Transverse colon (tissue), 4 donors: ENCODE data around the gene GNAO1. TPM values are rescaled to one million over a fixed set of nuclear protein-coding genes. Genes with fewer than 3 reads are reported as not detected.

Source experiments
- DNase-seq: peaks from one replicate; pipeline ENCODE4 v3.0.0-alpha.2; 2019
- H3K27ac ChIP-seq, 4 donors: fragments of 200-600 bp; sonication (generic); 2 replicates each; pipeline ENCODE4 v1.5.1; 2016 to 2018; ENCODE audit warnings: inconsistent platforms in 4 of 4
- H3K27me3 ChIP-seq: fragments of 200-600 bp; sonication (generic); 2 replicates; pipeline ENCODE4 v1.5.1; 2017; ENCODE audit warnings: inconsistent platforms
- H3K36me3 ChIP-seq, 4 donors: fragments of 200-600 bp; sonication (generic); 2 replicates each; pipeline ENCODE4 v1.5.1; 2017 to 2019; ENCODE audit warnings: inconsistent platforms in 4 of 4
- H3K4me1 ChIP-seq, 4 donors: fragments of 200-600 bp; sonication (generic); 2 replicates each; pipeline ENCODE4 v1.5.1; 2017 to 2020; ENCODE audit warnings: inconsistent platforms in 4 of 4
- H3K4me3 ChIP-seq, 4 donors: fragments of 200-600 bp; sonication (generic); 1 replicate in 1 of 4; 2 replicates in 3 of 4; pipeline versions ENCODE4 v1.5.1 to v1.6.1; 2017 to 2019; ENCODE audit warnings: inconsistent platforms in 4 of 4
- H3K9me3 ChIP-seq, 2 donors: fragments of 200-600 bp; sonication (generic); 2 replicates each; pipeline ENCODE4 v1.5.1; 2017 to 2019; ENCODE audit warnings: inconsistent platforms in 2 of 2
- CTCF ChIP-seq, 5 experiments: fragments of 200-600 bp in 3 of 5; fragments of 450-650 bp in 2 of 5; sonication (generic) in 3 of 5; IDR thresholded peaks; 1 replicate in 2 of 5; 2 replicates in 3 of 5; pipeline ENCODE4 v1.5.1; 2016 to 2017; ENCODE audit warnings: antibody characterized with exemption in 5 of 5, inconsistent platforms in 3 of 5, mild to moderate bottlenecking in 2 of 5, moderate library complexity in 1 of 5
- EP300 ChIP-seq: sonication (generic); formaldehyde crosslinking; IDR thresholded peaks from one replicate; pipeline ENCODE4 v1.6.1; 2017; ENCODE audit warnings: antibody characterized with exemption, low read depth
- POLR2A ChIP-seq: fragments of 450-650 bp; IDR thresholded peaks from one replicate; pipeline ENCODE4 v1.6.1; 2016; ENCODE audit warnings: antibody characterized with exemption, mild to moderate bottlenecking, moderate library complexity
- POLR2AphosphoS5 ChIP-seq, 3 donors: sonication (generic); formaldehyde crosslinking; IDR thresholded peaks; one replicate each; pipeline ENCODE4 v1.6.1; 2016; ENCODE audit warnings: antibody characterized with exemption in 3 of 3
- WGBS, 2 donors: methylation state at CpG; one replicate each; pipeline ENCODE4 v1.1.5; 2018; ENCODE audit warnings: low coverage in 1 of 2; 5-methylcytosine and 5-hydroxymethylcytosine counted together
- in situ Hi-C, 4 donors: fragments of 200-750 bp; cut with MboI; loops; one replicate each; pipeline versions ENCODE4 v1.15.0 to v1.15.1; 2017; ENCODE audit warnings: low sequenced_read_pairs in 3 of 4, low pct_ligation_motif_present in 1 of 4, low pct_unique_long_range_greater_than_20kb in 1 of 4
- intact Hi-C: fragments of 100-400 bp; cut with DNase I; formaldehyde crosslinking; loops from one replicate; pipeline ENCODE4 v1.15.1; 2023; ENCODE audit warnings: low total_unique reads
- total RNA-seq, 4 donors: library from RNA; depleted of rRNA; stranded (reverse); fragments of >200 nt; gene quantifications; one replicate each; pipeline ENCODE4 v1.1.0, GENCODE V29; 2016

The GNAO1 gene
- total RNA-seq, 4 donors from 2014 or later: 7.3 to 25.4 (median 11.3) TPM

DNA sequence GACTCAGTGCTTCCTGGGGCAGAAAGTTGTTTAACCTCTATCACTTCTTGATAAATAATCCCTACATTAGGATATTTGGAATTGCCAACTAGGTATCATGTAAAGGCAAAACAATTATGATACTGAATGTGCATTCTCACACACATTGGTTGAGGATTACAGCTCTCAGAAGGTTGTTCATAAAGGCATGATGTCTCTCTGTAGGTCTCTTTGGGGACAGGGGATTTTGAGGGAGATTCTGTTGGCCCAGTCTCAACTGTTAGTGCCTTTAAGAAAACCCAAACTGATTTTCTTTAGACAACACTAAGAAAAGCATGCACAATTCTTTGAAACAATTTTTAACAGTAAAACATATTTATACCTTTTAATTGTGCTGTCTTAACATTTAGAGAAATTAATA lies 56.5 kb downstream of the GNAO1 start:
- Histone ChIP-seq H3K9me3 (no peaks in the 10 kb centered on the region), H3K27me3 (no peaks in the 10 kb centered on the region), H3K36me3 (no peaks in the 10 kb centered on the region), H3K4me3 (no peak overlapping the region), H3K4me1 (peaks cover 7 to 20% (median 8%) of the 10 kb centered on the region in 4 donors), H3K27ac (no peak overlapping the region)
- no peak for TF ChIP-seq POLR2AphosphoS5 (IDR thresholded peaks at IDR 0.05)
- no peak for TF ChIP-seq CTCF (IDR thresholded peaks at IDR 0.05)
- no peak for TF ChIP-seq EP300
- no peak for TF ChIP-seq POLR2A
- DNase-seq: no peak
- in situ Hi-C loops (no loop called here), intact Hi-C loops (no loop called here)

DNA sequence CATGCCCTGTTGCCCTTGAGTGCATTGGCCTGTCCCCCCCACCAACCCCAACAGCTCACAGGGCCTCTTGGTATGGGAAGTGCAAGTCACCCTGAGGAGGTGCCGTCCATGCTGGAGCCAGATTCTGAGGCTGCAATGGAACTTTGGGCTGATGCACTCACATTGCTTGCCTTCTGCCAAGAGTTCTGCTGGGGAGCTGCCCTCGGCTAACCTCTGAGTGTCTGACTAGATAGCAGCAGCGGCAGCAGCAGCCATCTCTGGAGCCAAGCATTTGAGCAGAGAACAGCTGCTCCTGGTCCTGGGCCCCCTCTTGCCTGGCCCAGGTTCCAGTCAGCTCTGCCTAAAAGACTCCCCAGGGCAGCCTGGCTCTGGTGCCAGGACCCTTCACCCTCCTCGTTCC lies 61.5 kb downstream of the GNAO1 start:
- Histone ChIP-seq H3K4me3 (no peak overlapping the region), H3K36me3 (no peaks in the 10 kb centered on the region), H3K27me3 (no peaks in the 10 kb centered on the region), H3K4me1 (peaks cover 0 to 14% (median 3%) of the 10 kb centered on the region in 4 donors), H3K9me3 (no peaks in the 10 kb centered on the region), H3K27ac (peak overlapping the region; percentile 20 to 66 (median 54))
- no peak for DNase-seq
- in situ Hi-C loops: no loop called here
- WGBS, 2 donors: 65% methylated on average over 4 of the region's 4 CpGs; no CpG with 5 or more reads in 1 of the 2 donors
- TF ChIP-seq CTCF (IDR thresholded peaks at IDR 0.05) (no peak), POLR2AphosphoS5 (IDR thresholded peaks at IDR 0.05) (no peak), EP300 (no peak), POLR2A (no peak)
- intact Hi-C loops: no loop called here

DNA sequence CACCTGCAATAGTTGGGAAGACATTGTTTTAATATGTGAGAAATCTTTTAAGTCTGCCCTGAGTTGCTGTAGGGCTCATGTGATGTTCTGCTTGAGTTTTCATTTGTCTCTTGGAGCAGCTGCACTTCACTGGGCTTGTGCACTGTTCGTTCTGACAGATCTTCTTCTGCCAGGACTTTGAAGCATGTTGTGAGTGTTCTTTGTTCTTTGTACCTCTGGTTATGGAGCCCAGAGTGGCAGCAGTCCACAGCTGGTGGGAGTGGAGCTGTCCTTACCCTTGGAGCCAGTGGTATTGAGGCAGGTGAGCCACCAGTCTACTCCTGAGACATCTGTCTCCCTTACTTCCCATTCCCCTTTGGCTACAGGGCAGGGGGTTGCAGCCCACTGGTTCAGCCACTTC lies 64.6 kb downstream of the GNAO1 start:
- Histone ChIP-seq H3K27ac (peak overlapping the region; percentile 3 to 89 (median 70)), H3K36me3 (no peaks in the 10 kb centered on the region), H3K27me3 (no peaks in the 10 kb centered on the region), H3K4me3 (no peak overlapping the region), H3K4me1 (peaks cover 4 to 28% (median 6%) of the 10 kb centered on the region in 4 donors), H3K9me3 (no peaks in the 10 kb centered on the region)
- no peak for TF ChIP-seq EP300
- DNase-seq: no peak
- WGBS, 2 donors: 36% methylated on average over 1 of the region's 1 CpG; no CpG with 5 or more reads in 1 of the 2 donors
- in situ Hi-C loops: no loop called here
- intact Hi-C loops: no loop called here

DNA sequence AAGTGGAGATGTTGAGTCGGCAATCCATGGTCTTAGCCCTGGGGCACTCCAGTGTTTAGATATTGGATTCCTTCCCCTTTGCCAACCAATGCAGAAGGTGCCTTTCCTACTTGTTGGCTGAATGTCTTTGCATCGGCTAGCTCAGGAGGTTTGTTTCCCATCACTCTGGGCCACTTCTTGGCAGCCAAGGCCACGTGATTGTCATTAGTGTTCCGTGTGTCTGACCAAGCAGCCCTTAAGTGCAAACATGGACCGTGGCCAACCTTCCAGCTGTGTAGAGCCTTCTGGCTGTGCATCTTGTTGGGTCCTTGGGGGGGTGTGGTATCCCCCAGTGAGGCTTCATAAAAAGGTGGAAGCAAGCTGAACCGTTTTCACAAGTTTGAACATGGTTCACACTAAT lies 66.0 kb downstream of the GNAO1 start:
- intact Hi-C loops: no loop called here
- Histone ChIP-seq H3K36me3 (no peaks in the 10 kb centered on the region), H3K27ac (peak overlapping the region; percentile 64 to 89 (median 81))

GRCh38 chr16:56257666-56258342 lies 66.5 kb downstream of the GNAO1 start:
- 59 to 92% methylated on average over 2 to 8 of the region's 8 CpGs for WGBS, 2 donors
- Histone ChIP-seq H3K27me3 (no peaks in the 10 kb centered on the region), H3K27ac (peak overlapping the region; percentile 64 to 89 (median 81)), H3K4me3 (no peak overlapping the region), H3K4me1 (peaks cover 4 to 45% (median 8%) of the 10 kb centered on the region in 4 donors), H3K36me3 (no peaks in the 10 kb centered on the region), H3K9me3 (no peaks in the 10 kb centered on the region)
- DNase-seq: no peak
- in situ Hi-C loops (no loop called here), intact Hi-C loops (no loop called here)
- TF ChIP-seq CTCF (IDR thresholded peaks at IDR 0.05): no peak
- TF ChIP-seq EP300: no peak
- TF ChIP-seq POLR2A: no peak
- TF ChIP-seq POLR2AphosphoS5 (IDR thresholded peaks at IDR 0.05): no peak

More for the DNA sequence above, 66.0 kb downstream of the GNAO1 start:
- Histone ChIP-seq H3K9me3 (no peaks in the 10 kb centered on the region), H3K4me1 (peaks cover 4 to 39% (median 6%) of the 10 kb centered on the region in 4 donors), H3K27me3 (no peaks in the 10 kb centered on the region), H3K4me3 (no peak overlapping the region)
- DNase-seq: peak; percentile 58
- in situ Hi-C loops: no loop called here
- 59 to 67% methylated on average over 1 to 6 of the region's 6 CpGs for WGBS, 2 donors
- TF ChIP-seq POLR2A (no peak), POLR2AphosphoS5 (IDR thresholded peaks at IDR 0.05) (peak; percentile 28 to 49 (median 40))
